Measurements from ENCODE around the gene ORAI1.

DNA sequence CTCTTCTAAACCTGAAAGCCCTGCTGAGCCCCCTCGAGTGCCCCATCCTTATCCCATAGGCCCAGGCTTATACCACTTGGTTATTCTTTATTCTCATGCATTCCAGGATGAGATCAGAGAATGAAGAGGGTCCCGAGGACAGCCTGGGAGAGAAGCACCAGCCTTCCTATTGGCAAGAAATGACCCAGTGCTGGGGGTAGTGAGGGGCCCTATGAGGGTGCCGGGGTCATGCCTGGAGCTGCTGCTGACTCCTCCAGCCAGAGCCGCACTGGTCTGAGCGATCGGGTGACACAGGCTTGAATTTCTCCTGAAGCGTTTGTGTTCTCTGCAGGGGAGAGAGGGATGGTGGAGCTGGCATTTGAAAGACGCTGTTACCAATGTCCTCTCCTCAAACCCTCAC is 25.0 kb downstream of the ORAI1 start:
- TF ChIP-seq POLR2A (IDR thresholded peaks at IDR 0.05; ENCODE audit: low read depth, low read length) (no peak), POLR2AphosphoS5 (IDR thresholded peaks at IDR 0.05; ENCODE audit: low read depth, low read length) (no peak), TAF1 (IDR thresholded peaks at IDR 0.05; ENCODE audit: borderline replicate concordance, low read depth, low read length) (no peak)
